NCI-H146 treated with DMSO at 0.1 percent for 48 hours (cell line): ENCODE data around the gene NOD1.
"Not testable (repeated sequence)": the region's sequence is repeated elsewhere in the genome, so short reads cannot be mapped to it uniquely, and the experiment has no call there.

ENCODE experiments used
- DNase-seq: peaks from one replicate; lab custom pipeline; 2025; ENCODE audit not compliant: unreplicated experiment; lab: John Stamatoyannopoulos, UW

Gene NOD1

DNA sequence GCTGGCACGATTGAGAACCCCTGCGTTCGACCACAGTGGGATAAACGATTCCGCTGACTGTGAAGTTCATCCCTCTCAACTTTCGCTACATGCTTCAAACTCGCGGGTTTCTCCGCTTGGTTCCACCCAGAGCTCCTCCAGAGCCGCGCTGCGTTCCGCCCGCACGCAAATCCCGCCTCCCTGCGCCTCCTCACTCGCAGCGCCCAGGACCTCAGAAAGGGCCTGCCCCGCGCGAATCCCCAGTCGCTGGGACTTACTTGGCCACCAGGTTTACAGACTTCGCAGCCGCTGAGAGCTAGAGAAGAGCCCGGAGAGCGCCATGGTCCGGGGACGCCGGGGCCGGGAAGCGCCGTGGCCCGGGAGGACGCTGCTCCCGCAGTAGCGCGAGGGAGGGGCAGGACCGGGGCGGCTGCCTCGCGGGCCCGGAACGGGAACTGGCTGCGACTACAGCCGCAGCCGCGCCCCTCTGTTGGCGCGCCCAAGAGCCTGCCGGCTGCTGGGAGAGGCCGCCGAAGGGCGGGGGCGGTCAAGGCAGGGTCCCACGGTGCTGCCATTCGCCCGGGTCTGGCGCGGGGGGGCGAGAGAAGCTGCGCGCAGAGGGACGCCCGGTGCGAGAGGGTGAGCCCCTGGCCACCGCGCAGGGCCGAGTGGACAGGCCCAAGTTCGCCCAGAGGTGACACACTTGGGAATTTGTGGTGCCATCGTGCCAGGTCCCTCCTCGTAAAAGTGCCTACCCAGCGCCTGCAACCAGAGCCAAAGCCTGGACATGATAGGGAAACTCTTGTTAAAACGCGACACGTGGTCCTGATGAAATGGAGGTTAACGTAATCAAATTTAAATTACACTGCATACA, at the start of gene NOD1:
NOD1 (minus strand) TSS at position 436 of the 853 bp plus-strand sequence. CDS start 21,863 bp downstream, outside the sequence.
- DNase-seq, result peak; percentile 28

DNA sequence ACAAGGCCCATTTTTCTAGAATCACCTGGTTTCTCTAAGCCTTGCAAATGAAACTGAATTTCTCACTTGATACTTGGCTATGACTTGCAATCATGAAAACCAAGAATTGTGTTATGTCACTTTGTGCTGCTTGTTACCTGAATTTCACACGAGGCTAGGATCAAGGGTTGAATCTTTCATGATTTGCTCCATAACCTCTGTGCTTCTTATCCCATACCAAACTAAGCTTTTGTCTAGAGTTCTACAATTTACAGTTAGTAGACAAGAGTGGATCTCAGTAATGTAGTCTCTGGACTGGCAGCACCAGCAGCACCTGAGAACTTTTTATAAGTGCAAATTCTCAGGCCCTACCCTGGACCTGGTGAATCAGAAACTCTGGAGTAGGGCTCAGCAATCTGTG, 48.7 kb upstream of the NOD1 start:
- not testable (repeated sequence) for DNase-seq

- DNase-seq, result no peak
These were observed 47.6 kb upstream of the NOD1 start for GRCh38 chr7:30526163-30526562.

GRCh38 chr7:30525429-30525828, 46.8 kb upstream of the NOD1 start:
- DNase-seq, result no peak

DNA sequence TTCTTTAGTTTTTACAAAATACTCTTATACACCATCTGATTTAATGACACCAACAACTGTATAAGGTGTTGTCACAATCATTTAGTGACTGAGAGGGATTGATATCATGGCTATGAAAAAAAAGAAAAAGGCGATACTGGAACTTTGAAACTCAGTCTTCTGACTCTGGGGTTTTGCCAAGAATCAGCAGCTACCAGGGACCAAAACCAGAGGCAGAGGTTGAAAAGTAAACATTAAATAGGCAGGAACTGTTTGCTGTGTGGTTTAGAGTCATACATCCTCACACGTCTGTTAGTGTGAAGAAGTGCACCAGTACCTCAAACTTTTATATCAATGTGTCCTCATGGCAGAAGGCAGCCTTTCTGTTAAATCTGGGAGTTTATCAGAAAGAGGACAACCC, 46.0 kb upstream of the NOD1 start:
- DNase-seq, result no peak

- no peak for DNase-seq
These were observed 44.9 kb upstream of the NOD1 start for GRCh38 chr7:30523466-30523865.

DNA sequence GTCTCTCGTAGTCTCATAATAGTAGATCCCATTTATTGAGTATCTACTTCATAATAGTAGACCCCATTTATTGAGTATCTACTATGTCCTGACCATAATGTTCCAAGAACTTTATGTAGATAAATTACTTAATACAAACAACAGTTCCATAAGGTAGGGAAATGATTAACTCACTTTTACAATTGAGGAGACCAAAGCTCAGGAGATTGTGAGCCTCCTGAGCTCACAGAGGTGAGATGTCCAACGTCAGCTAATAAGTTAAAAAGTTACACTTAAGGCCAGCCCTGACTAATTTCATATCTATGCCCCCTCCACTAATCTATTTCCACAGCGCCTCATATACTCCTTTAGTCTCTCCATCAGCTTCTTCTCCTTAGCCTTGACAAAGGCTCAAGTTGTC, 43.6 kb upstream of the NOD1 start:
- DNase-seq, result no peak

- DNase-seq, result no peak
These were observed 42.9 kb upstream of the NOD1 start for GRCh38 chr7:30521532-30521931.

- no peak for DNase-seq
These were observed 40.5 kb upstream of the NOD1 start for GRCh38 chr7:30519122-30519521.

DNA sequence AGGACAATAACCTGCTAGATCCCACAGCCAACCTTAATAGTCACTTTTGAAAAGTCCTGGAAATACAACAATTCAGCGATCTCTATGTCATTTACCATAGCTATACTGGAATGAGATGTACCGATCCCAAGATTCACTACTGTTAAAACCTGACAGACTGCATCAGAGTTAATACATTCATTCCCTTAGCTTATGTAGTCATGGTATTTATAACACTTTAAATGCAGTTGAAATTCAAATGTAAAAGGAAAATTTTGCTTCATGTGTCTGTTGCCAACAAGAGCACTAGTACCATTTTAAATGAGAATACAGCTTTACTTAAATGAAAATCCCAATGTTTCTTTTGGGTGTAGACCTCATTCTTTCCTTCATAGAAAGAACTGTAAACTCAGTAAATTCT, 37.2 kb upstream of the NOD1 start:
- no peak for DNase-seq

DNA sequence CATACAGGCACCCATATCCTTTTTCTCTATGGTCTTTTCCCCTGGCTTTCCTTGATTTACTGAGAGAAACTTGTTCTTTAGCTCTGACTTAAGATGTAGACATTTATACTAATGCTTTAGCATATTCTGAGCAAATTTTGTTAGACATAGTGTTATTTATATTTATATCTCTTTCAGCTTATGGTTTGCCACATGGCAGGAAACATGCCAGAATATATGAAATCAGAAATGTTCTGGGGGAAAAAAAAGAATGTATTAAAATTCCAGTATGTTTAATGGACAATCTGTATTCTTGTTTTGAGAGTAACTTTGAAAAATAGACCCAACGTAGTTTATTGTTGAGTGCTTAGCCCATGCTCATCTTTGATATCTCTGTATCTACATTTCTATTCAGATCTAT, 36.2 kb upstream of the NOD1 start:
- DNase-seq, result no peak

DNA sequence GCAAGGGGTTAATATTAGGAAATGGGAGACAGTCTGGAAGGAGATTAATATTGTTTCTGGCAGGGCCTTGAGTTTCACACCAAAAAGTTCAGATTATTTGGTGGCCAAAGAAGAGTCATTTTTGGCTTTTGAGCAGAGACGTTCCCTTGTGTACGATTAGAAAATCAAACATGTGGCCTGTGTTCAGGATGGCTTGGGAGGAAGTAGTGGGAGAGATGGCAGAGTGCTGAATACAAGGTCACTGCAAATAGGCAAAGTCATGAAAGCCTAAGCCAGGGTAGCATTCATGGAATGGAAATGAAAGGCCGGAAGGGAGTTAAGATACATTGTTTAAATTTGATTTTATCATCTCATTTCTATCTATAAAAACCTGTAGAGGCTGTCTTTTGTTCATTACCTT, 35.6 kb upstream of the NOD1 start:
- DNase-seq, result no peak

- DNase-seq, result no peak
These were observed 35.2 kb upstream of the NOD1 start for GRCh38 chr7:30513762-30514161.

- no peak for DNase-seq
These were observed 33.5 kb upstream of the NOD1 start for GRCh38 chr7:30511973-30512662.

DNA sequence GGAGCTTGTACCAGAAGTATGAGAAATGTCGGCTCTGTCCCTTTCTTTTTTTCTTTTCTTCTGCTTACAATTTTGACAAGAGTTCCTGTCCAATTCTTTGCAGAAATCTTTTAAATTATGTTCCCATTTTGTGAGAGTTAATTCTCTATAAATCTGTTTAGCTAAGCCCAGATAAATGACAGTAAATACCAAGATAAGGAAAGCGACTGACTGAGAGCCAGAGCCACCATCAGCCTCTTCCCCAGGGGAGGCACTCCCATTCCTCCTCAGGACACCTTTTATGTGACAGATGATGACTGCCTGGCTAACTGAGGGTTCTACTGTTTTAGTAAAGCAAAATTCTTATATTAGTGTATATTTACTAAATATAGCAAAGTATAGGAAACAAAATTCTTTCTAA, 32.9 kb upstream of the NOD1 start:
- no peak for DNase-seq

GRCh38 chr7:30510124-30511075, 31.8 kb upstream of the NOD1 start:
- no peak for DNase-seq

DNA sequence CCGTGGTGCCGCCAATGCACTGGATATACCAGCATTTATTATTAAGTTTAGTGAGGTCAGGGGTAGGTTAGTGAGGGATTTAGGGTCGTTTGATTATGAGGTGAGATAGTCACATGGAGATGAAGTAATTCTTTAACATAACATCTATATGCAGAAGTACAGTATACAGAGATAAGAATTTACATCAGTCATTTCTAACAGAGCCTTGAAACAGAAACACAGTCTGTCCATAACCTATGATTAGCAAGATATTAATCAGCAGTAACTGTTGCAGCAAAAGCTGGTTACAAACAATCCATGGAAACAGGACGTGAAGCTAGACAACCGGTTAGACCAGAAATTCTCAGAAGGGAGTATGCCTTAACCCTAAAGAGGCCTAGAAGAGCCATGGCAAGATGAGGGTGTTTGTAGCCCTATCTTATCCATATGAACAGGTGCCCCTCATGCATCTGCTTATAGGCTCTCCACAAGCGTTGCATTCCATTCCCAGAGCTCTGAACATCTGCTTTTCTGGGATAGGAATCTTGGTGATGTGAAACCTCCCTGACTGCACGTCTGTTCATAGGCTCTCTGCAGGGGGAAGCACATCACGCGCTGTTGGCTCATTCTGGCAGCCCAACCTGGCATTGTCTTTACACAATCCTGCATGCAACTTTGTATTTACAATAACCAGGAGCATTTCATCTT, 30.7 kb upstream of the NOD1 start:
- DNase-seq, result not testable (repeated sequence)

GRCh38 chr7:30507346-30507900, 28.8 kb upstream of the NOD1 start:
- DNase-seq, result not testable (repeated sequence)

- DNase-seq, result no peak
These were observed 26.7 kb upstream of the NOD1 start for GRCh38 chr7:30505174-30505697.
